Erythroblast (primary cell): ENCODE measurements around the gene CFAP61.

Experiments used
- DNase-seq, 2 experiments: peaks; one replicate each; lab custom pipeline; 2025; lab: John Stamatoyannopoulos, UW
- GATA1 ChIP-seq: IDR thresholded peaks from 2 replicates; pipeline ENCODE4 v1.6.1; 2011; ENCODE audit warnings: low read depth, mild to moderate bottlenecking, control low read depth, low read length, moderate library complexity
- POLR2A ChIP-seq: IDR thresholded peaks from 2 replicates; pipeline ENCODE4 v1.6.1; 2011; ENCODE audit warnings: mild to moderate bottlenecking, low read length

The CFAP61 gene

GRCh38 chr20:20018366-20018765, 34.0 kb upstream of the CFAP61 start:
- no peak for DNase-seq
- TF ChIP-seq POLR2A (no peak), GATA1 (no peak)

- no peak for TF ChIP-seq POLR2A
- no peak for TF ChIP-seq GATA1
- peak; percentile 21 to 43 for DNase-seq
Observed at GRCh38 chr20:20019123-20019522, 33.2 kb upstream of the CFAP61 start.

- DNase-seq = no peak
- TF ChIP-seq POLR2A (no peak), GATA1 (no peak)
Observed at GRCh38 chr20:20020908-20021307, 31.4 kb upstream of the CFAP61 start.

- TF ChIP-seq POLR2A (no peak), GATA1 (no peak)
- no peak for DNase-seq
Observed at GRCh38 chr20:20021835-20022234, 30.5 kb upstream of the CFAP61 start.

GRCh38 chr20:20022498-20022897, 29.8 kb upstream of the CFAP61 start:
- no peak for TF ChIP-seq POLR2A
- TF ChIP-seq GATA1 = no peak
- DNase-seq = no peak

GRCh38 chr20:20023395-20023794, 28.9 kb upstream of the CFAP61 start:
- peak in 1 of 2 experiments; percentile 16 for DNase-seq
- TF ChIP-seq GATA1 (no peak), POLR2A (no peak)

GRCh38 chr20:20024942-20025341, 27.4 kb upstream of the CFAP61 start:
- TF ChIP-seq POLR2A (no peak), GATA1 (no peak)
- no peak for DNase-seq

GRCh38 chr20:20027284-20027683, 25.0 kb upstream of the CFAP61 start:
- no peak for DNase-seq
- TF ChIP-seq POLR2A = no peak
- TF ChIP-seq GATA1 = no peak

- TF ChIP-seq GATA1 (no peak), POLR2A (no peak)
- DNase-seq = no peak
Observed at GRCh38 chr20:20031790-20032189, 20.5 kb upstream of the CFAP61 start.

- no peak for TF ChIP-seq POLR2A
- TF ChIP-seq GATA1 = no peak
- no peak for DNase-seq
Observed at GRCh38 chr20:20034486-20034885, 17.8 kb upstream of the CFAP61 start.

GRCh38 chr20:20036756-20037155, 15.6 kb upstream of the CFAP61 start:
- TF ChIP-seq GATA1 (no peak), POLR2A (no peak)
- no peak for DNase-seq

- TF ChIP-seq GATA1 (no peak), POLR2A (no peak)
- DNase-seq = no peak
Observed at GRCh38 chr20:20037960-20038359, 14.4 kb upstream of the CFAP61 start.

GRCh38 chr20:20038586-20038985, 13.7 kb upstream of the CFAP61 start:
- no peak for DNase-seq
- TF ChIP-seq GATA1 = no peak
- no peak for TF ChIP-seq POLR2A

GRCh38 chr20:20039752-20040387, 12.5 kb upstream of the CFAP61 start:
- DNase-seq = no peak
- TF ChIP-seq POLR2A (no peak), GATA1 (no peak)

- TF ChIP-seq GATA1 = no peak
- no peak for TF ChIP-seq POLR2A
- no peak for DNase-seq
Observed at GRCh38 chr20:20051767-20052073, 612 bp upstream of the CFAP61 start.
